Measurements from ENCODE around the gene FRMD7.

The FRMD7 gene

GRCh38 chrX:132127743-132128142, at the start of gene FRMD7:
Gene FRMD7, minus strand, starts transcription at chrX:132128020. Its CDS starts 176 bp downstream, at chrX:132127844.
- no peak for TF ChIP-seq ZNF169 (tag by site-specific recombination; IDR thresholded peaks at IDR 0.05)
- H3K4me1 ChIP-seq (ENCODE audit: control insufficient read depth, insufficient read depth, low read length) = no peaks in the 10 kb centered on the region
- H3K9me3 ChIP-seq (ENCODE audit: control insufficient read depth, insufficient read depth, low read depth, low read length) = no peaks in the 10 kb centered on the region; the same call in 1 of the 2 replicates
- no peaks in the 10 kb centered on the region for H3K36me3 ChIP-seq (ENCODE audit: control insufficient read depth in 2 of 2, insufficient read depth in 1 of 2, low read length in 2 of 2)
- no peak within 1 kb of the TSS for H3K4me3 ChIP-seq (ENCODE audit: low read depth, low read length)
- POLR2A ChIA-PET = no interaction called here
- CTCF ChIA-PET = no interaction called here
- no peak within 1 kb of the TSS for H3K27ac ChIP-seq (ENCODE audit: extremely low read depth, low read depth, low read length)

GRCh38 chrX:132173647-132174046, 45.8 kb upstream of the FRMD7 start:
- Histone ChIP-seq H3K4me3 (ENCODE audit: low read depth, low read length) (no peak overlapping the region), H3K27ac (ENCODE audit: extremely low read depth, low read depth, low read length) (no peak overlapping the region), H3K9me3 (ENCODE audit: control insufficient read depth, insufficient read depth, low read depth, low read length) (no peaks in the 10 kb centered on the region; the same call in 1 of the 2 replicates), H3K36me3 (ENCODE audit: control insufficient read depth in 2 of 2, insufficient read depth in 1 of 2, low read length in 2 of 2) (no peaks in the 10 kb centered on the region), H3K4me1 (ENCODE audit: control insufficient read depth, insufficient read depth, low read length) (peaks cover 3% of the 10 kb centered on the region; the same call in 1 of the 2 replicates)
- TF ChIP-seq ZSCAN30 (tag by site-specific recombination; IDR thresholded peaks at IDR 0.05) (no peak), ZNF544 (tag by site-specific recombination; IDR thresholded peaks at IDR 0.05) (no peak)
- CTCF ChIA-PET = interaction anchor here (1.4 kb wide), 1 partner anchor 332 kb away, joined by 3 read pairs; no protein-coding TSS in a partner anchor
- POLR2A ChIA-PET = no interaction called here

- ChIA-PET POLR2A (no interaction called here), CTCF (interaction anchor here (0.6 kb wide), 1 partner anchor 18 kb away, joined by 3 read pairs; no protein-coding TSS in a partner anchor)
- Histone ChIP-seq H3K9me3 (ENCODE audit: control insufficient read depth, insufficient read depth, low read depth, low read length) (no peaks in the 10 kb centered on the region; the same call in 1 of the 2 replicates), H3K27ac (ENCODE audit: extremely low read depth, low read depth, low read length) (no peak overlapping the region), H3K4me3 (ENCODE audit: low read depth, low read length) (no peak overlapping the region), H3K4me1 (ENCODE audit: control insufficient read depth, insufficient read depth, low read length) (peaks cover 3% of the 10 kb centered on the region; the same call in 1 of the 2 replicates), H3K36me3 (ENCODE audit: control insufficient read depth in 2 of 2, insufficient read depth in 1 of 2, low read length in 2 of 2) (no peaks in the 10 kb centered on the region)
- TF ChIP-seq BCL11B (tag by site-specific recombination; IDR thresholded peaks at IDR 0.05; ENCODE audit: low read depth) (no peak), ZSCAN30 (tag by site-specific recombination; IDR thresholded peaks at IDR 0.05) (no peak), ZNF169 (tag by site-specific recombination; IDR thresholded peaks at IDR 0.05) (no peak), ZNF292 (tag by site-specific recombination; IDR thresholded peaks at IDR 0.05; ENCODE audit: borderline replicate concordance, low read depth) (no peak)
Observed at GRCh38 chrX:132171881-132172280, 44.1 kb upstream of the FRMD7 start.

- CTCF ChIA-PET = interaction anchor here (0.6 to 0.9 kb wide), 2 partner anchors 18 to 79 kb away, joined by 3 read pairs; no protein-coding TSS in a partner anchor
- TF ChIP-seq ZNF26 (tag by site-specific recombination; IDR thresholded peaks at IDR 0.05) (0 out of 2 replicates have a peak, but pooled peaks have one; percentile 6), ZNF548 (tag by site-specific recombination; IDR thresholded peaks at IDR 0.05) (no peak)
- POLR2A ChIA-PET = no interaction called here
- H3K4me3 ChIP-seq (ENCODE audit: low read depth, low read length) = no peak overlapping the region
- H3K36me3 ChIP-seq (ENCODE audit: control insufficient read depth in 2 of 2, insufficient read depth in 1 of 2, low read length in 2 of 2) = no peaks in the 10 kb centered on the region
- H3K9me3 ChIP-seq (ENCODE audit: control insufficient read depth, insufficient read depth, low read depth, low read length) = no peaks in the 10 kb centered on the region; the same call in 1 of the 2 replicates
- peaks cover 3% of the 10 kb centered on the region; the same call in 1 of the 2 replicates for H3K4me1 ChIP-seq (ENCODE audit: control insufficient read depth, insufficient read depth, low read length)
- H3K27ac ChIP-seq (ENCODE audit: extremely low read depth, low read depth, low read length) = no peak overlapping the region
Observed at GRCh38 chrX:132171478-132171877, 43.7 kb upstream of the FRMD7 start.

- POLR2A ChIA-PET = no interaction called here
- CTCF ChIA-PET = interaction anchor here (0.6 kb wide), 1 partner anchor 62 kb away, joined by 3 read pairs; no protein-coding TSS in a partner anchor
- no peak for TF ChIP-seq ZBTB17 (tag by site-specific recombination; IDR thresholded peaks at IDR 0.05)
- no peak for TF ChIP-seq ZNF175 (tag by site-specific recombination; IDR thresholded peaks at IDR 0.05)
- TF ChIP-seq ZBTB1 (tag by site-specific recombination; IDR thresholded peaks at IDR 0.05) = no peak
- no peak for TF ChIP-seq PATZ1 (tag by site-specific recombination; IDR thresholded peaks at IDR 0.05)
- TF ChIP-seq ZBTB11 (tag by site-specific recombination; conservative IDR thresholded peaks at IDR 0.05; ENCODE audit: low read depth) = no peak
- TF ChIP-seq ZNF610 (tag by site-specific recombination; IDR thresholded peaks at IDR 0.05; ENCODE audit: borderline replicate concordance) = no peak
- TF ChIP-seq ZNF677 (tag by site-specific recombination; IDR thresholded peaks at IDR 0.05) = no peak
- TF ChIP-seq ZFHX2 (tag by site-specific recombination; conservative IDR thresholded peaks at IDR 0.05) = no peak
- no peak for TF ChIP-seq ZNF274 (IDR thresholded peaks at IDR 0.05; ENCODE audit: low read length)
- no peak for TF ChIP-seq ZNF274 (tag by site-specific recombination; IDR thresholded peaks at IDR 0.05; ENCODE audit: borderline replicate concordance)
Observed at GRCh38 chrX:132169554-132169953, 41.7 kb upstream of the FRMD7 start.

More at GRCh38 chrX:132169554-132169953, 41.7 kb upstream of the FRMD7 start:
- Histone ChIP-seq H3K4me1 (ENCODE audit: control insufficient read depth, insufficient read depth, low read length) (peaks cover 3% of the 10 kb centered on the region; the same call in 1 of the 2 replicates), H3K9me3 (ENCODE audit: control insufficient read depth, insufficient read depth, low read depth, low read length) (no peaks in the 10 kb centered on the region; the same call in 1 of the 2 replicates), H3K27ac (ENCODE audit: extremely low read depth, low read depth, low read length) (no peak overlapping the region), H3K36me3 (ENCODE audit: control insufficient read depth in 2 of 2, insufficient read depth in 1 of 2, low read length in 2 of 2) (no peaks in the 10 kb centered on the region), H3K4me3 (ENCODE audit: low read depth, low read length) (no peak overlapping the region)
